A549 (cell line): ENCODE measurements around the gene PAGE4. TPM values are rescaled to one million over a fixed set of nuclear protein-coding genes. Genes with fewer than 3 reads are reported as not detected.

Experiments
- ATAC-seq, 2 experiments: fragments of 200-7000 bp in 1 of 2; fragments of >200 bp in 1 of 2; cut with Nextera tagmentation in 1 of 2; cut with Tn5 transposase in 1 of 2; 3 replicates each; pipeline versions ENCODE4 v1.8.0 to v1.9.1; 2018 to 2020; ENCODE audit warnings: mild to moderate bottlenecking in 1 of 2, moderate library complexity in 1 of 2
- CTCF ChIA-PET: fragments of 300-600 bp; sonication (Branson Sonifier 250); formaldehyde crosslinking; extraction: SDS; loops from one replicate; lab custom pipeline; 2021; ENCODE audit warnings: antibody characterized with exemption, inconsistent platforms; lab: Yijun Ruan, JAX
- POLR2A ChIA-PET: fragments of 350-600 bp; formaldehyde crosslinking; extraction: SDS; loops from one replicate; lab custom pipeline; 2021; ENCODE audit warnings: antibody characterized with exemption, inconsistent platforms; lab: Yijun Ruan, JAX
- DNase-seq, 2 experiments: peaks; one replicate each; pipeline versions ENCODE4 v3.0.0 to v3.0.0-alpha.2; 2011 to 2016; ENCODE audit warnings: low read depth in 1 of 2, low spot score in 1 of 2
- FAIRE-seq: peaks from 2 replicates; lab custom pipeline; 2011; peaks lifted over from hg19 to GRCh38; lab: Jason Lieb, UNC
- H3K27ac ChIP-seq, 2 experiments: fragments of >200 bp; sonication (Bioruptor Twin); formaldehyde crosslinking; 3 replicates each; pipeline ENCODE4 v1.5.1; 2016 to 2017
- H3K4me1 ChIP-seq: fragments of >200 bp; sonication (Bioruptor Twin); formaldehyde crosslinking; 3 replicates; pipeline ENCODE4 v1.6.1; 2016
- H3K4me2 ChIP-seq: fragments of >200 bp; sonication (Bioruptor Twin); formaldehyde crosslinking; 3 replicates; pipeline ENCODE4 v1.6.1; 2016
- H3K4me3 ChIP-seq: fragments of >200 bp; sonication (Bioruptor Twin); formaldehyde crosslinking; 3 replicates; pipeline ENCODE4 v1.5.1; 2016
- H3K9me3 ChIP-seq: fragments of >200 bp; sonication (Bioruptor Twin); formaldehyde crosslinking; 3 replicates; pipeline ENCODE4 v1.6.1; 2016
- BCL3 ChIP-seq: fragments of >200 bp; sonication (Bioruptor Twin); formaldehyde crosslinking; IDR thresholded peaks from 3 replicates; pipeline ENCODE4 v1.6.1; 2016
- BHLHE40 ChIP-seq: IDR thresholded peaks from 2 replicates; pipeline ENCODE4 v1.6.1; 2012; ENCODE audit warnings: low read depth, low read length, inconsistent platforms
- CEBPB ChIP-seq, 2 experiments: fragments of >200 bp in 1 of 2; sonication (Bioruptor Twin) in 1 of 2; formaldehyde crosslinking in 1 of 2; IDR thresholded peaks; 2 replicates each; pipeline ENCODE4 v1.6.1; 2012 to 2016
- CHD2 ChIP-seq: fragments of 150-350 bp; IDR thresholded peaks from 2 replicates; pipeline ENCODE4 v1.6.1; 2014; ENCODE audit warnings: low read length; ENCODE audit not compliant: partially characterized antibody
- ELK1 ChIP-seq: fragments of 150-350 bp; IDR thresholded peaks from 2 replicates; pipeline ENCODE4 v1.6.1; 2014; ENCODE audit warnings: low read depth, mild to moderate bottlenecking, low read length
- EP300 ChIP-seq, 2 experiments: fragments of >200 bp; sonication (Bioruptor Twin); formaldehyde crosslinking; IDR thresholded peaks; 2 replicates in 1 of 2; 3 replicates in 1 of 2; pipeline ENCODE4 v1.6.1; 2016 to 2017
- ESRRA ChIP-seq: fragments of 150-350 bp; IDR thresholded peaks from 2 replicates; pipeline ENCODE4 v1.6.1; 2014; ENCODE audit warnings: mild to moderate bottlenecking, low read length, borderline replicate concordance
- FOSL2 ChIP-seq, 2 experiments: fragments of 450-650 bp in 1 of 2; fragments of >200 bp in 1 of 2; sonication (Bioruptor Twin) in 1 of 2; formaldehyde crosslinking; IDR thresholded peaks; 2 replicates each; pipeline versions ENCODE4 v1.5.0 to v1.6.1; 2016 to 2020; ENCODE audit warnings: mild to moderate bottlenecking in 1 of 2, moderate library complexity in 1 of 2
- FOXS1 ChIP-seq: fragments of 250-450 bp; sonication (Bioruptor Pico); IDR thresholded peaks from 2 replicates; pipeline ENCODE4 v1.5.0; 2020; ENCODE audit warnings: mild to moderate bottlenecking, moderate library complexity
- HDAC2 ChIP-seq: fragments of 200-600 bp; sonication (generic); IDR thresholded peaks from 2 replicates; pipeline ENCODE4 v1.6.1; 2016
- HES2 ChIP-seq: fragments of >200 bp; sonication (Bioruptor Twin); formaldehyde crosslinking; IDR thresholded peaks from 2 replicates; pipeline ENCODE4 v1.6.1; 2016
- HEYL ChIP-seq: fragments of 250-450 bp; sonication (Bioruptor Pico); IDR thresholded peaks from 2 replicates; pipeline ENCODE4 v1.8.0; 2021; ENCODE audit warnings: mild to moderate bottlenecking, moderate library complexity
- HOXB5 ChIP-seq: fragments of 250-450 bp; sonication (Bioruptor Pico); IDR thresholded peaks from 2 replicates; pipeline ENCODE4 v1.5.0; 2020; ENCODE audit warnings: mild to moderate bottlenecking, moderate library complexity
- JUN ChIP-seq, 2 experiments: fragments of >200 bp; sonication (Bioruptor Twin); formaldehyde crosslinking; IDR thresholded peaks; 2 replicates in 1 of 2; 3 replicates in 1 of 2; pipeline ENCODE4 v1.6.1; 2016 to 2017
- KDM1A ChIP-seq: fragments of 200-600 bp; sonication (generic); IDR thresholded peaks from 2 replicates; pipeline ENCODE4 v1.6.1; 2016; ENCODE audit warnings: low read depth, mild to moderate bottlenecking
- MAFK ChIP-seq: fragments of 450-650 bp; IDR thresholded peaks from 2 replicates; pipeline ENCODE4 v1.6.1; 2014; ENCODE audit not compliant: partially characterized antibody
- MAX ChIP-seq: IDR thresholded peaks from 2 replicates; pipeline ENCODE4 v1.6.1; 2012
- MYC ChIP-seq: IDR thresholded peaks from 2 replicates; pipeline ENCODE4 v1.6.1; 2012; ENCODE audit warnings: mild to moderate bottlenecking, inconsistent platforms, low read length, improper control_type of control experiment, borderline replicate concordance
- NR3C1 ChIP-seq: fragments of >200 bp; sonication (Bioruptor Twin); formaldehyde crosslinking; IDR thresholded peaks from 3 replicates; pipeline ENCODE4 v1.6.1; 2017
- RAD21 ChIP-seq, 2 experiments: fragments of >200 bp in 1 of 2; sonication (Bioruptor Twin) in 1 of 2; formaldehyde crosslinking in 1 of 2; IDR thresholded peaks in 1 of 2; conservative IDR thresholded peaks in 1 of 2; 2 replicates in 1 of 2; 3 replicates in 1 of 2; pipeline ENCODE4 v1.6.1; 2012 to 2018; ENCODE audit warnings: inconsistent platforms in 1 of 2
- RCOR1 ChIP-seq: fragments of 150-350 bp; IDR thresholded peaks from 2 replicates; pipeline ENCODE4 v1.6.1; 2014; ENCODE audit warnings: antibody characterized with exemption, low read length, low read depth
- REST ChIP-seq: fragments of 200-600 bp; sonication (generic); IDR thresholded peaks from 2 replicates; pipeline ENCODE4 v1.6.1; 2016; ENCODE audit warnings: antibody characterized with exemption, mild to moderate bottlenecking, moderate library complexity
- RFX5 ChIP-seq: fragments of 450-650 bp; IDR thresholded peaks from 2 replicates; pipeline ENCODE4 v1.7.1; 2014; ENCODE audit warnings: antibody characterized with exemption, mild to moderate bottlenecking, moderate library complexity
- RNF2 ChIP-seq: fragments of 200-600 bp; sonication (generic); IDR thresholded peaks from 2 replicates; pipeline ENCODE4 v1.6.1; 2016; ENCODE audit warnings: low read depth, mild to moderate bottlenecking, antibody characterized with exemption, moderate library complexity, borderline replicate concordance
- SMC3 ChIP-seq: fragments of >200 bp; sonication (Bioruptor Twin); formaldehyde crosslinking; IDR thresholded peaks from 3 replicates; pipeline ENCODE4 v1.6.1; 2018; ENCODE audit warnings: inconsistent platforms
- SREBF2 ChIP-seq: fragments of 450-650 bp; IDR thresholded peaks from 2 replicates; pipeline ENCODE4 v1.6.1; 2014; ENCODE audit warnings: mild to moderate bottlenecking, moderate library complexity
- USF2 ChIP-seq: fragments of 450-650 bp; IDR thresholded peaks from 2 replicates; pipeline ENCODE4 v1.6.1; 2014; ENCODE audit warnings: antibody characterized with exemption
- ZC3H11A ChIP-seq: fragments of 450-650 bp; IDR thresholded peaks from 2 replicates; pipeline ENCODE4 v1.6.1; 2014; ENCODE audit warnings: antibody characterized with exemption, mild to moderate bottlenecking
- ZSCAN20 ChIP-seq: fragments of 250-450 bp; sonication (Bioruptor Pico); IDR thresholded peaks from 2 replicates; pipeline ENCODE4 v1.8.0; 2022; ENCODE audit warnings: mild to moderate bottlenecking, moderate library complexity
- WGBS: methylation state at CpG from one replicate; pipeline ENCODE4 v1.1.6; 2017; ENCODE audit errors: missing lambda C conversion rate; 5-methylcytosine and 5-hydroxymethylcytosine counted together
- polyA plus RNA-seq, 4 experiments: library from polyadenylated mRNA; depleted of rRNA in 3 of 4; stranded (reverse); fragments of >200 nt; fragmentation: RNase III in 1 of 4; extraction: RNeasy Plus Mini Kit Qiagen cat#74134 plus additional on column Dnase treatment in 1 of 4; gene quantifications; 2 replicates in 3 of 4; 3 replicates in 1 of 4; pipeline ENCODE4 v1.2.3, GENCODE V29; 2011 to 2017

PAGE4 gene
- polyA plus RNA-seq, 2 of the 4 experiments (the other 2 are of a cell fraction), result not detected

- no peak for FAIRE-seq
- H3K4me3 ChIP-seq, result no peak overlapping the region
- CTCF ChIA-PET, result interaction anchor here (0.6 kb wide), 1 partner anchor 22 kb away, joined by 3 read pairs; no protein-coding TSS in a partner anchor
- no peak for TF ChIP-seq MAFK
- no peak for TF ChIP-seq SREBF2
- TF ChIP-seq RFX5, result no peak
- TF ChIP-seq ZC3H11A, result no peak
- no peak for TF ChIP-seq CHD2
- TF ChIP-seq RCOR1, result no peak
- TF ChIP-seq EP300 (IDR thresholded peaks at IDR 0.05), result no peak
- no peak for TF ChIP-seq KDM1A
- TF ChIP-seq ZSCAN20 (CRISPR knock-in tag), result no peak
- no peak for TF ChIP-seq MYC
- TF ChIP-seq NR3C1, result no peak
- no peak for TF ChIP-seq BCL3
- TF ChIP-seq HEYL, result no peak
- no peak for TF ChIP-seq HOXB5 (CRISPR knock-in tag)
- TF ChIP-seq REST, result no peak
- no peak for TF ChIP-seq HDAC2
- TF ChIP-seq BHLHE40, result no peak
- TF ChIP-seq FOXS1 (CRISPR knock-in tag), result no peak
- no peak for TF ChIP-seq USF2
- no peak for DNase-seq
- POLR2A ChIA-PET, result no interaction called here
- no peak for ATAC-seq
- H3K4me2 ChIP-seq, result no peak overlapping the region
- no peaks in the 10 kb centered on the region for H3K9me3 ChIP-seq
- H3K27ac ChIP-seq, result no peak overlapping the region
- no peaks in the 10 kb centered on the region for H3K4me1 ChIP-seq
- 32% methylated on average over 2 of the region's 2 CpGs for WGBS
These were observed 31.9 kb downstream of the PAGE4 start for GRCh38 chrX:49860867-49861535.

GRCh38 chrX:49862093-49862492 lies 33.0 kb downstream of the PAGE4 start:
- DNase-seq, result no peak
- no peak overlapping the region for H3K27ac ChIP-seq
- H3K4me2 ChIP-seq, result no peak overlapping the region
- H3K4me1 ChIP-seq, result no peaks in the 10 kb centered on the region
- no peak for ATAC-seq
- ChIA-PET POLR2A (no interaction called here), CTCF (no interaction called here)
- FAIRE-seq, result no peak
- H3K9me3 ChIP-seq, result no peaks in the 10 kb centered on the region
- no peak for TF ChIP-seq HES2
- no peak for TF ChIP-seq FOSL2 (IDR thresholded peaks at IDR 0.05)
- TF ChIP-seq FOSL2 (CRISPR knock-in tag; IDR thresholded peaks at IDR 0.05), result no peak
- no peak for TF ChIP-seq EP300 (IDR thresholded peaks at IDR 0.05)
- no peak for TF ChIP-seq RNF2
- TF ChIP-seq ELK1, result no peak
- TF ChIP-seq FOXS1 (CRISPR knock-in tag), result no peak
- TF ChIP-seq SMC3, result no peak
- no peak for TF ChIP-seq CEBPB (IDR thresholded peaks at IDR 0.05)
- TF ChIP-seq SREBF2, result no peak
- no peak for TF ChIP-seq JUN (IDR thresholded peaks at IDR 0.05)
- no peak for TF ChIP-seq MYC
- TF ChIP-seq RAD21 (conservative IDR thresholded peaks at IDR 0.05 in 1 of 2, IDR thresholded peaks at IDR 0.05 in 1 of 2), result no peak
- TF ChIP-seq MAX, result no peak
- TF ChIP-seq ESRRA, result no peak
- H3K4me3 ChIP-seq, result no peak overlapping the region
